ENCODE results near the gene NBPF1. TPM values are rescaled to one million over a fixed set of nuclear protein-coding genes. Genes with fewer than 3 reads are reported as not detected.
A peak's percentile ranks its signal among the peaks of the same experiment; 100 is the strongest.
"Not testable (repeated sequence)": the region's sequence is repeated elsewhere in the genome, so short reads cannot be mapped to it uniquely, and the experiment has no call there.

The NBPF1 gene
- total and polyA plus RNA-seq, 4 donors, result 4.3 to 83.8 (median 29.9) TPM

GRCh38 chr1:16528338-16528737, 85.0 kb downstream of the NBPF1 start:
- H3K4me1 ChIP-seq (ENCODE audit: control insufficient read depth in 5 of 5, insufficient read depth in 5 of 5, low read length in 5 of 5); H3K9me3 ChIP-seq (ENCODE audit: control insufficient read depth in 4 of 4, insufficient read depth in 3 of 4, low read length in 3 of 4); ATAC-seq (ENCODE audit: insufficient read depth, low FRiP score); H3K4me3 ChIP-seq; H3K9ac ChIP-seq (ENCODE audit: insufficient read depth in 1 of 2, low read length in 2 of 2); H3K36me3 ChIP-seq (ENCODE audit: control insufficient read depth in 4 of 4, insufficient read depth in 4 of 4, low read length in 4 of 4); DNase-seq; H3K27ac ChIP-seq (ENCODE audit: low read depth in 1 of 2, low read length in 1 of 2); H3K27me3 ChIP-seq (ENCODE audit: control insufficient read depth in 3 of 3, insufficient read depth in 3 of 3, low read length in 2 of 3): not testable (repeated sequence)
- WGBS, 2 donors, result 77 to 81% methylated on average over 3 of the region's 3 CpGs

GRCh38 chr1:16525769-16526168, 87.6 kb downstream of the NBPF1 start:
- not testable (repeated sequence) for H3K27ac ChIP-seq (ENCODE audit: low read depth in 1 of 2, low read length in 1 of 2); H3K9ac ChIP-seq (ENCODE audit: insufficient read depth in 1 of 2, low read length in 2 of 2); H3K36me3 ChIP-seq (ENCODE audit: control insufficient read depth in 4 of 4, insufficient read depth in 4 of 4, low read length in 4 of 4); H3K27me3 ChIP-seq (ENCODE audit: control insufficient read depth in 3 of 3, insufficient read depth in 3 of 3, low read length in 2 of 3); H3K4me3 ChIP-seq; H3K9me3 ChIP-seq (ENCODE audit: control insufficient read depth in 4 of 4, insufficient read depth in 3 of 4, low read length in 3 of 4); H3K4me1 ChIP-seq (ENCODE audit: control insufficient read depth in 5 of 5, insufficient read depth in 5 of 5, low read length in 5 of 5); ATAC-seq (ENCODE audit: insufficient read depth, low FRiP score)
- peak; percentile 34 to 57 (median 39) for DNase-seq

- not testable (repeated sequence) for H3K9ac ChIP-seq (ENCODE audit: insufficient read depth in 1 of 2, low read length in 2 of 2); H3K4me3 ChIP-seq; H3K9me3 ChIP-seq (ENCODE audit: control insufficient read depth in 4 of 4, insufficient read depth in 3 of 4, low read length in 3 of 4); H3K27ac ChIP-seq (ENCODE audit: low read depth in 1 of 2, low read length in 1 of 2); DNase-seq; H3K36me3 ChIP-seq (ENCODE audit: control insufficient read depth in 4 of 4, insufficient read depth in 4 of 4, low read length in 4 of 4); ATAC-seq (ENCODE audit: insufficient read depth, low FRiP score); H3K4me1 ChIP-seq (ENCODE audit: control insufficient read depth in 5 of 5, insufficient read depth in 5 of 5, low read length in 5 of 5)
- peaks cover 0 to 15% (median 12%) of the 10 kb centered on the region in 3 donors for H3K27me3 ChIP-seq (ENCODE audit: control insufficient read depth in 3 of 3, insufficient read depth in 3 of 3, low read length in 2 of 3)
- 66 to 77% methylated on average over 5 of the region's 5 CpGs for WGBS, 2 donors
Observed at GRCh38 chr1:16521679-16522078, 91.7 kb downstream of the NBPF1 start.

- H3K36me3 ChIP-seq (ENCODE audit: control insufficient read depth in 4 of 4, insufficient read depth in 4 of 4, low read length in 4 of 4), result no peaks in the 10 kb centered on the region
- H3K9ac ChIP-seq (ENCODE audit: insufficient read depth in 1 of 2, low read length in 2 of 2), result no peak overlapping the region
- WGBS, 2 donors, result 60 to 63% methylated on average over 12 of the region's 12 CpGs
- TF ChIP-seq CTCF (IDR thresholded peaks at IDR 0.05; ENCODE audit: control extremely low read depth, extremely low read depth), result no peak
- H3K27me3 ChIP-seq (ENCODE audit: control insufficient read depth in 3 of 3, insufficient read depth in 3 of 3, low read length in 2 of 3), result peaks cover 0 to 15% (median 12%) of the 10 kb centered on the region in 3 donors
- H3K27ac ChIP-seq (ENCODE audit: low read depth in 1 of 2, low read length in 1 of 2), result no peak overlapping the region
- no peak for DNase-seq
- no peaks in the 10 kb centered on the region for H3K9me3 ChIP-seq (ENCODE audit: control insufficient read depth in 4 of 4, insufficient read depth in 3 of 4, low read length in 3 of 4)
- H3K4me1 ChIP-seq (ENCODE audit: control insufficient read depth in 5 of 5, insufficient read depth in 5 of 5, low read length in 5 of 5), result peaks cover 0 to 5% (median 0%) of the 10 kb centered on the region in 5 donors
- H3K4me3 ChIP-seq, result no peak overlapping the region
- ATAC-seq (ENCODE audit: insufficient read depth, low FRiP score), result no peak
Observed at GRCh38 chr1:16521288-16521583, 92.1 kb downstream of the NBPF1 start.

DNA sequence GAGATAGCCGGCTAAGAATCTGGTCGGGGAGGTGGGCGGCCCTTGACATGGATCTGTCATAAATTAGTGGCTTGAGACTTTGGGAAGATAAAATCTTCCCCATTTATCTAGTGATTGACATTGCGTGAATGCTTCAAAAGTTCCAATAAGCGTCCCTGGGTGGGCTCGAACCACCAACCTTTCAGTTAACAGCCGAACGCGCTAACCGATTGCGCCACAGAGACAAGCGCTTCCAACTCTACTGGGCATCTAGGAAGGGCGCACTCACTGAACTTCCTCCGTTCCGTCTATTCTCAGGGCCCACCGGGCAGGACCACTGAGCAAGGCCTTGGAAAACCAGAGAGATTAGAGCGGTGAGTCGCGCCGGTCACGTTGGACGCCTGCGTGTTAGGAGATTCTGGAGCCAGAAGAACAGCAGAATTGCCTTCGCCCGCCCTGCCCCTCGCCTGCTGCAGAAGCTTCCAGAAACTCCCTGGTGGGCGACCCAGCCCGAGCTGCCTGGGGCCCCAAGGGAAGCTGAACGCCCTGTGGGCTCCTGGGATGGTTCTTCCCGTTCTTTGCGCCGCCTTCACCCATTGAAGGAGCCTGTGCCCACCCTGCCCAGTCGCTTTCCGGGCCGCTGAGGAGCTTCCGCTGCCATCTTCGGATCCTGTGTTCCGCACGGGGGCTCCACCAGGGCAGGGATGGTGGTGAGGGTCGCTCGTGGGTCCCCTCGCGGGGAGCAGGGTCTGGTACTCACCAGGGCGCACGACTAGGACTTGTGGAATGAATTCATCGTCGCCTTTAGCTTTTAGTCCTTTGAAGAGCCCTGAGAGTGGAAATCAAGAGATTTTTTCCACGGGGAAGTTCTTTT, 92.7 kb downstream of the NBPF1 start:
- H3K4me3 ChIP-seq; H3K4me1 ChIP-seq (ENCODE audit: control insufficient read depth in 5 of 5, insufficient read depth in 5 of 5, low read length in 5 of 5); H3K27ac ChIP-seq (ENCODE audit: low read depth in 1 of 2, low read length in 1 of 2); ATAC-seq (ENCODE audit: insufficient read depth, low FRiP score); H3K9me3 ChIP-seq (ENCODE audit: control insufficient read depth in 4 of 4, insufficient read depth in 3 of 4, low read length in 3 of 4); H3K9ac ChIP-seq (ENCODE audit: insufficient read depth in 1 of 2, low read length in 2 of 2); H3K36me3 ChIP-seq (ENCODE audit: control insufficient read depth in 4 of 4, insufficient read depth in 4 of 4, low read length in 4 of 4): not testable (repeated sequence)
- H3K27me3 ChIP-seq (ENCODE audit: control insufficient read depth in 3 of 3, insufficient read depth in 3 of 3, low read length in 2 of 3), result peaks cover 0 to 15% (median 12%) of the 10 kb centered on the region in 3 donors
- 25 to 29% methylated on average over 48 of the region's 48 CpGs for WGBS, 2 donors
- DNase-seq, result peak in 2 of 3 donors; percentile 18 to 38

DNA sequence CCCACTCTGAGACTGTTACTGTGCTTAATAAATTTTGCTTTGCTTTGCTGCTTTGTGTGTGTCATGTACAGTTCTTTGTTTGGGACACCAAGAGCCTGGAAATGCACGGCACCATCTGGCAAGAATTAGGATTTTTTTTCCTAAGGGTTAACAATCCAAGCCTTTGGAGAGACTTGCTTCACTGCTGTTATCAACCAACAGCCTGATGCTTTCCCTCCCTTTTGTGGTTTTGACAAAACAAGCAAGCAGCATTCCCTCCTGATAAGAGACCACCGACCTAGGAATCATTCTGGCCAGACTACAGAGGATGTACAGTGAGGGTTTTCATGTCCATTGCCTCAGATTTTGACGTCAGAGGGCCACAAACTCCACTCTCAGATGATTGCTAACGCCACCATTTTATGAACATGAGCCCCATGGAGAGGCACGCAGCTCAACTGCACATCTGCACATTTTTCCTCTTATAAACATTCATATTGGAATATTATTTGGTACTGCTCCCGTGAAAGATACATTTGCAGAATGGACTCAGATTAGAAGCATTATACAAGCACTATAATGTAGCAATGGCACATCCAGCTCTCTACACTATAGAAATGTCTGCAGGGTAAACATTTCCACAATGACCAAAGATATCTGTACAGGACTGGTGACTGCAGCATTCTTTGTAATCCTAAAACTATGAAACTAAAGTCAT, 94.0 kb downstream of the NBPF1 start:
- not testable (repeated sequence) for H3K4me1 ChIP-seq (ENCODE audit: control insufficient read depth in 5 of 5, insufficient read depth in 5 of 5, low read length in 5 of 5); H3K9ac ChIP-seq (ENCODE audit: insufficient read depth in 1 of 2, low read length in 2 of 2); DNase-seq; H3K27ac ChIP-seq (ENCODE audit: low read depth in 1 of 2, low read length in 1 of 2); H3K4me3 ChIP-seq; H3K36me3 ChIP-seq (ENCODE audit: control insufficient read depth in 4 of 4, insufficient read depth in 4 of 4, low read length in 4 of 4); H3K9me3 ChIP-seq (ENCODE audit: control insufficient read depth in 4 of 4, insufficient read depth in 3 of 4, low read length in 3 of 4); ATAC-seq (ENCODE audit: insufficient read depth, low FRiP score)
- peaks cover 0 to 15% (median 10%) of the 10 kb centered on the region in 3 donors for H3K27me3 ChIP-seq (ENCODE audit: control insufficient read depth in 3 of 3, insufficient read depth in 3 of 3, low read length in 2 of 3)
- 59 to 78% methylated on average over 5 to 6 of the region's 6 CpGs for WGBS, 2 donors

DNA sequence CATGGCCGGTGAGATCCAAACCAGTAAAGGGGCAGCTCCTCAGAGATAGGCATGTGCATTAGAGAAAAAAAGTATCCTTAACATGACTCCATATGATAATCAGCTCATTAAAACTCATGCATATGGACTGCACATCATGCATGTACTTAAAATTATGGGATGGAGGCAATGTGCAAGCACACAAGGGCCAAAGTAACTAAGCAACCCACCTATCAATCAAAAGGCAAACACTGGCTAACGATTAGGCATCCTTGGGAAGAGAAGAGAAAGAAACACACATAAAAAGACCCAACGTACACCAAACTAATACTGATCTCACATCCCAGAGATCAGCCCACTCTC, 94.5 kb downstream of the NBPF1 start:
- H3K27ac ChIP-seq (ENCODE audit: low read depth in 1 of 2, low read length in 1 of 2); H3K9me3 ChIP-seq (ENCODE audit: control insufficient read depth in 4 of 4, insufficient read depth in 3 of 4, low read length in 3 of 4); H3K9ac ChIP-seq (ENCODE audit: insufficient read depth in 1 of 2, low read length in 2 of 2); H3K4me1 ChIP-seq (ENCODE audit: control insufficient read depth in 5 of 5, insufficient read depth in 5 of 5, low read length in 5 of 5); H3K4me3 ChIP-seq; ATAC-seq (ENCODE audit: insufficient read depth, low FRiP score); DNase-seq; H3K36me3 ChIP-seq (ENCODE audit: control insufficient read depth in 4 of 4, insufficient read depth in 4 of 4, low read length in 4 of 4): not testable (repeated sequence)
- WGBS, 2 donors, result 69 to 81% methylated on average over 3 of the region's 3 CpGs
- peaks cover 0 to 15% (median 10%) of the 10 kb centered on the region in 3 donors for H3K27me3 ChIP-seq (ENCODE audit: control insufficient read depth in 3 of 3, insufficient read depth in 3 of 3, low read length in 2 of 3)

Data from lung (tissue), 12 donors.